HepG2 (cell line): ENCODE results near the gene PXDC1. TPM values are rescaled to one million over a fixed set of nuclear protein-coding genes. Genes with fewer than 3 reads are reported as not detected.

Experiments
- FOXA1 ChIP-seq, 2 experiments: fragments of 450-650 bp in 1 of 2; sonication (generic) in 1 of 2; formaldehyde crosslinking in 1 of 2; IDR thresholded peaks; 2 replicates each; pipeline versions ENCODE4 v1.4.0 to v1.6.1; 2016 to 2020; ENCODE audit warnings: missing genetic modification reagents in 1 of 2
- SP4 ChIP-seq: sonication (generic); formaldehyde crosslinking; IDR thresholded peaks from 2 replicates; pipeline ENCODE4 v1.8.1; 2023; ENCODE audit warnings: mild to moderate bottlenecking, missing genetic modification reagents
- ZNF773 ChIP-seq: sonication (generic); formaldehyde crosslinking; IDR thresholded peaks from 2 replicates; pipeline ENCODE4 v1.4.0; 2020; ENCODE audit warnings: missing genetic modification reagents, borderline replicate concordance
- polyA plus RNA-seq, 8 experiments: library from polyadenylated mRNA; depleted of rRNA in 3 of 8; stranded (reverse) in 7 of 8; unstranded in 1 of 8; fragments of >200 nt; fragmentation: Illumina TruSeq in 4 of 8; extraction: Trizol in 4 of 8; gene quantifications; 2 replicates each; pipeline versions ENCODE4 v1.2.1 to v1.2.3, GENCODE V29; 2011 to 2016; ENCODE audit warnings: low read depth in 4 of 8, missing spikeins in 1 of 8, mixed read lengths in 1 of 8; ENCODE audit not compliant: insufficient read depth in 1 of 8
- total RNA-seq, 5 experiments: library from RNA; depleted of rRNA; stranded (reverse); fragments of >200 nt; fragmentation: Illumina TruSeq; extraction: Trizol; gene quantifications; 2 replicates each; pipeline ENCODE4 v1.2.3, GENCODE V29; 2016; ENCODE audit warnings: low read depth in 1 of 5
- TF ChIP-seq, protein P1 (sequence below): sonication (generic); formaldehyde crosslinking; IDR thresholded peaks from 2 replicates; pipeline ENCODE4 v1.5.0; 2020; ENCODE audit warnings: missing genetic modification reagents, mild to moderate bottlenecking, borderline replicate concordance
- TF ChIP-seq, protein P2 (sequence below): IDR thresholded peaks from 2 replicates; pipeline ENCODE4 v1.4.0; 2020; ENCODE audit warnings: mild to moderate bottlenecking, missing genetic modification reagents
- TF ChIP-seq, protein P3 (sequence below): IDR thresholded peaks from 2 replicates; pipeline ENCODE4 v1.6.1; 2016; ENCODE audit warnings: low read depth, borderline replicate concordance
- TF ChIP-seq, protein P4 (sequence below): sonication (generic); formaldehyde crosslinking; IDR thresholded peaks from 2 replicates; pipeline ENCODE4 v1.4.0; 2020; ENCODE audit warnings: missing genetic modification reagents
- TF ChIP-seq, protein P5 (sequence below), 2 experiments: IDR thresholded peaks; 2 replicates each; pipeline ENCODE4 v1.6.1; 2011 to 2012; ENCODE audit warnings: low read length in 2 of 2, borderline replicate concordance in 1 of 2, low read depth in 1 of 2, mild to moderate bottlenecking in 1 of 2, moderate library complexity in 1 of 2
- TF ChIP-seq, protein P6 (sequence below): sonication (generic); formaldehyde crosslinking; IDR thresholded peaks from 2 replicates; pipeline ENCODE4 v1.4.0; 2020; ENCODE audit warnings: mild to moderate bottlenecking, missing genetic modification reagents, borderline replicate concordance

Gene PXDC1
- total and polyA plus RNA-seq, 2 of the 13 experiments (the other 11 are each of a cell fraction or from before 2014, with no cell fraction given), result 32.4 to 34.7 TPM

DNA sequence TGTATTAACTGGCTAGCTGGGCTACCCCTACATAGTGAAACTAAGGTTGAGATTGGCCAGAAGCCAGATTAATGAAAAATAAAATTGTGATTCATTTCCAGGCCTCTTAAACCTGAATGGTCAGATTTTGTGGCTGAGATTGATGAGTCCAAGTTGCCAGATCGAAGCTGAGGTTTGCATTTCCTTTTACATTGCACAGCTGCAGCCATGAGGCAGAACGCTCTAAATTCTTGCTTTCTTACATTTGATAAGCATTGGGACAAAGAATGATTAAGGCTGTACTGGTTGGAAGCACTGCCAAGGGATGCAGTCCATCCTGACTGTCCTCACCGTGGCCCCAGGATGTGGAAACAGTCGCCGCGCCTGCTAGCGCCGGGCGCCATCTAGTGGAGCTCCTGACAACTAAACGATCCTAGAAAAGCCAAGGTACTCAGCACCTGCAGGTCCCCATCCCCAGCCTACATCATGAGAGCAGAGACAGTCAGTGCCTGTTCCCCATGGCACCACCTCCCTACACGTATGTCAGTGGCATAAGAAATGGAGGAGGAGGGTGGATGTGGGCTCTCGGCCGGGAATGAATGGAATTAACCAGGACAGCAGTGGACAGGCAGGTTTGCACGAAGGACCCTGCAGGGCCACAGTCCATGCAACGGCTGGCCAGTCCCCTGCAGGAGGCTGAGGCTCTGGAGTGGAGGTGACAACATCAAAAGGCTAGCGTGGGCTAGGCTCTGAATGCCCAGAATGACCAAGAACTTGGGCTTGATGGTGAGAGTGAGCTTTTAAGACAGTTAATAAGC, 19.0 kb downstream of the PXDC1 start (continued):
- TF ChIP-seq, protein P1, sequence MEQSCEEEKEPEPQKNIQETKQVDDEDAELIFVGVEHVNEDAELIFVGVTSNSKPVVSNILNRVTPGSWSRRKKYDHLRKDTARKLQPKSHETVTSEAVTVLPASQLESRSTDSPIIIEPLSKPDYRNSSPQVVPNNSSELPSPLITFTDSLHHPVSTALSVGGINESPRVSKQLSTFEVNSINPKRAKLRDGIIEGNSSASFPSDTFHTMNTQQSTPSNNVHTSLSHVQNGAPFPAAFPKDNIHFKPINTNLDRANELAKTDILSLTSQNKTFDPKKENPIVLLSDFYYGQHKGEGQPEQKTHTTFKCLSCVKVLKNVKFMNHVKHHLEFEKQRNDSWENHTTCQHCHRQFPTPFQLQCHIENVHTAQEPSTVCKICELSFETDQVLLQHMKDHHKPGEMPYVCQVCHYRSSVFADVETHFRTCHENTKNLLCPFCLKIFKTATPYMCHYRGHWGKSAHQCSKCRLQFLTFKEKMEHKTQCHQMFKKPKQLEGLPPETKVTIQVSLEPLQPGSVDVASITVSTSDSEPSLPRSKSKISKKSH (CRISPR knock-in tag), result no peak
- TF ChIP-seq, protein P2, sequence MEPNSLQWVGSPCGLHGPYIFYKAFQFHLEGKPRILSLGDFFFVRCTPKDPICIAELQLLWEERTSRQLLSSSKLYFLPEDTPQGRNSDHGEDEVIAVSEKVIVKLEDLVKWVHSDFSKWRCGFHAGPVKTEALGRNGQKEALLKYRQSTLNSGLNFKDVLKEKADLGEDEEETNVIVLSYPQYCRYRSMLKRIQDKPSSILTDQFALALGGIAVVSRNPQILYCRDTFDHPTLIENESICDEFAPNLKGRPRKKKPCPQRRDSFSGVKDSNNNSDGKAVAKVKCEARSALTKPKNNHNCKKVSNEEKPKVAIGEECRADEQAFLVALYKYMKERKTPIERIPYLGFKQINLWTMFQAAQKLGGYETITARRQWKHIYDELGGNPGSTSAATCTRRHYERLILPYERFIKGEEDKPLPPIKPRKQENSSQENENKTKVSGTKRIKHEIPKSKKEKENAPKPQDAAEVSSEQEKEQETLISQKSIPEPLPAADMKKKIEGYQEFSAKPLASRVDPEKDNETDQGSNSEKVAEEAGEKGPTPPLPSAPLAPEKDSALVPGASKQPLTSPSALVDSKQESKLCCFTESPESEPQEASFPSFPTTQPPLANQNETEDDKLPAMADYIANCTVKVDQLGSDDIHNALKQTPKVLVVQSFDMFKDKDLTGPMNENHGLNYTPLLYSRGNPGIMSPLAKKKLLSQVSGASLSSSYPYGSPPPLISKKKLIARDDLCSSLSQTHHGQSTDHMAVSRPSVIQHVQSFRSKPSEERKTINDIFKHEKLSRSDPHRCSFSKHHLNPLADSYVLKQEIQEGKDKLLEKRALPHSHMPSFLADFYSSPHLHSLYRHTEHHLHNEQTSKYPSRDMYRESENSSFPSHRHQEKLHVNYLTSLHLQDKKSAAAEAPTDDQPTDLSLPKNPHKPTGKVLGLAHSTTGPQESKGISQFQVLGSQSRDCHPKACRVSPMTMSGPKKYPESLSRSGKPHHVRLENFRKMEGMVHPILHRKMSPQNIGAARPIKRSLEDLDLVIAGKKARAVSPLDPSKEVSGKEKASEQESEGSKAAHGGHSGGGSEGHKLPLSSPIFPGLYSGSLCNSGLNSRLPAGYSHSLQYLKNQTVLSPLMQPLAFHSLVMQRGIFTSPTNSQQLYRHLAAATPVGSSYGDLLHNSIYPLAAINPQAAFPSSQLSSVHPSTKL (CRISPR knock-in tag), result peak; percentile 21; the same call in 1 of the 2 replicates
- TF ChIP-seq FOXA1 (IDR thresholded peaks at IDR 0.05) (no peak), FOXA1 (CRISPR knock-in tag; IDR thresholded peaks at IDR 0.05) (peak; percentile 29; the same call in 1 of the 2 replicates), SP4 (peak; percentile 49; the same call in 1 of the 2 replicates), ZNF773 (CRISPR knock-in tag) (no peak)
- TF ChIP-seq, protein P3, sequence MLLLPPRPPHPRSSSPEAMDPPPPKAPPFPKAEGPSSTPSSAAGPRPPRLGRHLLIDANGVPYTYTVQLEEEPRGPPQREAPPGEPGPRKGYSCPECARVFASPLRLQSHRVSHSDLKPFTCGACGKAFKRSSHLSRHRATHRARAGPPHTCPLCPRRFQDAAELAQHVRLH (CRISPR knock-in tag), result peak; percentile 30; the same call in 1 of the 2 replicates
- TF ChIP-seq, protein P4, sequence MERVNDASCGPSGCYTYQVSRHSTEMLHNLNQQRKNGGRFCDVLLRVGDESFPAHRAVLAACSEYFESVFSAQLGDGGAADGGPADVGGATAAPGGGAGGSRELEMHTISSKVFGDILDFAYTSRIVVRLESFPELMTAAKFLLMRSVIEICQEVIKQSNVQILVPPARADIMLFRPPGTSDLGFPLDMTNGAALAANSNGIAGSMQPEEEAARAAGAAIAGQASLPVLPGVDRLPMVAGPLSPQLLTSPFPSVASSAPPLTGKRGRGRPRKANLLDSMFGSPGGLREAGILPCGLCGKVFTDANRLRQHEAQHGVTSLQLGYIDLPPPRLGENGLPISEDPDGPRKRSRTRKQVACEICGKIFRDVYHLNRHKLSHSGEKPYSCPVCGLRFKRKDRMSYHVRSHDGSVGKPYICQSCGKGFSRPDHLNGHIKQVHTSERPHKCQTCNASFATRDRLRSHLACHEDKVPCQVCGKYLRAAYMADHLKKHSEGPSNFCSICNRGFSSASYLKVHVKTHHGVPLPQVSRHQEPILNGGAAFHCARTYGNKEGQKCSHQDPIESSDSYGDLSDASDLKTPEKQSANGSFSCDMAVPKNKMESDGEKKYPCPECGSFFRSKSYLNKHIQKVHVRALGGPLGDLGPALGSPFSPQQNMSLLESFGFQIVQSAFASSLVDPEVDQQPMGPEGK, result peak; percentile 45; the same call in 1 of the 2 replicates
- TF ChIP-seq, protein P5, sequence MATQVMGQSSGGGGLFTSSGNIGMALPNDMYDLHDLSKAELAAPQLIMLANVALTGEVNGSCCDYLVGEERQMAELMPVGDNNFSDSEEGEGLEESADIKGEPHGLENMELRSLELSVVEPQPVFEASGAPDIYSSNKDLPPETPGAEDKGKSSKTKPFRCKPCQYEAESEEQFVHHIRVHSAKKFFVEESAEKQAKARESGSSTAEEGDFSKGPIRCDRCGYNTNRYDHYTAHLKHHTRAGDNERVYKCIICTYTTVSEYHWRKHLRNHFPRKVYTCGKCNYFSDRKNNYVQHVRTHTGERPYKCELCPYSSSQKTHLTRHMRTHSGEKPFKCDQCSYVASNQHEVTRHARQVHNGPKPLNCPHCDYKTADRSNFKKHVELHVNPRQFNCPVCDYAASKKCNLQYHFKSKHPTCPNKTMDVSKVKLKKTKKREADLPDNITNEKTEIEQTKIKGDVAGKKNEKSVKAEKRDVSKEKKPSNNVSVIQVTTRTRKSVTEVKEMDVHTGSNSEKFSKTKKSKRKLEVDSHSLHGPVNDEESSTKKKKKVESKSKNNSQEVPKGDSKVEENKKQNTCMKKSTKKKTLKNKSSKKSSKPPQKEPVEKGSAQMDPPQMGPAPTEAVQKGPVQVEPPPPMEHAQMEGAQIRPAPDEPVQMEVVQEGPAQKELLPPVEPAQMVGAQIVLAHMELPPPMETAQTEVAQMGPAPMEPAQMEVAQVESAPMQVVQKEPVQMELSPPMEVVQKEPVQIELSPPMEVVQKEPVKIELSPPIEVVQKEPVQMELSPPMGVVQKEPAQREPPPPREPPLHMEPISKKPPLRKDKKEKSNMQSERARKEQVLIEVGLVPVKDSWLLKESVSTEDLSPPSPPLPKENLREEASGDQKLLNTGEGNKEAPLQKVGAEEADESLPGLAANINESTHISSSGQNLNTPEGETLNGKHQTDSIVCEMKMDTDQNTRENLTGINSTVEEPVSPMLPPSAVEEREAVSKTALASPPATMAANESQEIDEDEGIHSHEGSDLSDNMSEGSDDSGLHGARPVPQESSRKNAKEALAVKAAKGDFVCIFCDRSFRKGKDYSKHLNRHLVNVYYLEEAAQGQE (IDR thresholded peaks at IDR 0.05; ENCODE audit: borderline replicate concordance in 1 of 2, low read depth in 1 of 2, low read length in 2 of 2), result no peak
- TF ChIP-seq, protein P6, sequence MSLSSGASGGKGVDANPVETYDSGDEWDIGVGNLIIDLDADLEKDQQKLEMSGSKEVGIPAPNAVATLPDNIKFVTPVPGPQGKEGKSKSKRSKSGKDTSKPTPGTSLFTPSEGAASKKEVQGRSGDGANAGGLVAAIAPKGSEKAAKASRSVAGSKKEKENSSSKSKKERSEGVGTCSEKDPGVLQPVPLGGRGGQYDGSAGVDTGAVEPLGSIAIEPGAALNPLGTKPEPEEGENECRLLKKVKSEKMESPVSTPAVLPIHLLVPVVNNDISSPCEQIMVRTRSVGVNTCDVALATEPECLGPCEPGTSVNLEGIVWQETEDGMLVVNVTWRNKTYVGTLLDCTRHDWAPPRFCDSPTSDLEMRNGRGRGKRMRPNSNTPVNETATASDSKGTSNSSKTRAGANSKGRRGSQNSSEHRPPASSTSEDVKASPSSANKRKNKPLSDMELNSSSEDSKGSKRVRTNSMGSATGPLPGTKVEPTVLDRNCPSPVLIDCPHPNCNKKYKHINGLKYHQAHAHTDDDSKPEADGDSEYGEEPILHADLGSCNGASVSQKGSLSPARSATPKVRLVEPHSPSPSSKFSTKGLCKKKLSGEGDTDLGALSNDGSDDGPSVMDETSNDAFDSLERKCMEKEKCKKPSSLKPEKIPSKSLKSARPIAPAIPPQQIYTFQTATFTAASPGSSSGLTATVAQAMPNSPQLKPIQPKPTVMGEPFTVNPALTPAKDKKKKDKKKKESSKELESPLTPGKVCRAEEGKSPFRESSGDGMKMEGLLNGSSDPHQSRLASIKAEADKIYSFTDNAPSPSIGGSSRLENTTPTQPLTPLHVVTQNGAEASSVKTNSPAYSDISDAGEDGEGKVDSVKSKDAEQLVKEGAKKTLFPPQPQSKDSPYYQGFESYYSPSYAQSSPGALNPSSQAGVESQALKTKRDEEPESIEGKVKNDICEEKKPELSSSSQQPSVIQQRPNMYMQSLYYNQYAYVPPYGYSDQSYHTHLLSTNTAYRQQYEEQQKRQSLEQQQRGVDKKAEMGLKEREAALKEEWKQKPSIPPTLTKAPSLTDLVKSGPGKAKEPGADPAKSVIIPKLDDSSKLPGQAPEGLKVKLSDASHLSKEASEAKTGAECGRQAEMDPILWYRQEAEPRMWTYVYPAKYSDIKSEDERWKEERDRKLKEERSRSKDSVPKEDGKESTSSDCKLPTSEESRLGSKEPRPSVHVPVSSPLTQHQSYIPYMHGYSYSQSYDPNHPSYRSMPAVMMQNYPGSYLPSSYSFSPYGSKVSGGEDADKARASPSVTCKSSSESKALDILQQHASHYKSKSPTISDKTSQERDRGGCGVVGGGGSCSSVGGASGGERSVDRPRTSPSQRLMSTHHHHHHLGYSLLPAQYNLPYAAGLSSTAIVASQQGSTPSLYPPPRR, result no peak
